HCT116 (cell line): ENCODE data around the gene C10orf95. TPM values are rescaled to one million over a fixed set of nuclear protein-coding genes. Genes with fewer than 3 reads are reported as not detected.

Experiments used
- ATAC-seq: fragments of 200-7000 bp; cut with Tn5 transposase; 2 replicates; pipeline ENCODE4 v1.9.1; 2020; ENCODE audit warnings: mild to moderate bottlenecking, moderate library complexity
- BruUV-seq: library from RNA; stranded (reverse); fragments of 400-500 nt; replicated peaks from 2 replicates; lab custom pipeline; 2021; lab: Mats Ljungman, UMichigan
- CTCF ChIA-PET: fragments of 300-600 bp; sonication (Branson Sonifier 250); formaldehyde crosslinking; loops from one replicate; lab custom pipeline; 2021; ENCODE audit warnings: antibody characterized with exemption; lab: Charles Lee
- POLR2A ChIA-PET: fragments of 300-600, 350-600 bp; sonication (Branson Sonifier 250); formaldehyde crosslinking; loops from one replicate; lab custom pipeline; 2021; ENCODE audit warnings: antibody characterized with exemption; lab: Charles Lee
- RAD21 ChIA-PET, 2 experiments: fragments of 300-600 bp; sonication (Branson Sonifier 250); formaldehyde crosslinking; loops; one replicate each; lab custom pipeline; 2023; ENCODE audit warnings: low total read pairs in 2 of 2; ENCODE audit not compliant: uncharacterized antibody in 2 of 2, unreplicated experiment in 2 of 2, low non-redundant PET in 1 of 2; lab: Charles Lee
- DNase-seq: peaks from one replicate; pipeline ENCODE4 v3.0.0-alpha.2; 2010; ENCODE audit warnings: low read depth, low spot score
- H2AFZ ChIP-seq: fragments of 200-600 bp; shearing (Covaris generic), sonication (generic); 2 replicates; pipeline ENCODE4 v1.6.1; 2017; ENCODE audit warnings: low read depth, mixed run types, mixed read lengths, antibody characterized with exemption, low read length; ENCODE audit not compliant: poor library complexity, severe bottlenecking
- H3K27ac ChIP-seq: 2 replicates; pipeline ENCODE4 v1.5.1; 2012; ENCODE audit warnings: low read depth, low read length
- H3K27me3 ChIP-seq: fragments of 200-600 bp; sonication (generic); 2 replicates; pipeline ENCODE4 v1.6.1; 2016; ENCODE audit warnings: mixed run types, low read length, mixed read lengths; ENCODE audit not compliant: insufficient read depth
- H3K36me3 ChIP-seq, 2 experiments: fragments of 200-500 bp in 1 of 2; fragments of 200-600 bp in 1 of 2; sonication (Bioruptor generic) in 1 of 2; sonication (generic) in 1 of 2; 2 replicates each; pipeline versions ENCODE4 v1.5.1 to v1.6.1; 2014 to 2016; ENCODE audit warnings: low read length in 2 of 2, inconsistent platforms in 1 of 2, mixed read lengths in 1 of 2, mixed run types in 1 of 2; ENCODE audit not compliant: insufficient read depth in 2 of 2, control insufficient read depth in 1 of 2
- H3K4me1 ChIP-seq, 2 experiments: fragments of 200-600 bp in 1 of 2; sonication (generic) in 1 of 2; 2 replicates each; pipeline versions ENCODE4 v1.5.1 to v1.6.1; 2012 to 2017; ENCODE audit warnings: low read length in 2 of 2, inconsistent platforms in 1 of 2, mild to moderate bottlenecking in 1 of 2, mixed read lengths in 1 of 2, mixed run types in 1 of 2, moderate library complexity in 1 of 2; ENCODE audit not compliant: insufficient read depth in 2 of 2, control insufficient read depth in 1 of 2
- H3K4me2 ChIP-seq: fragments of 200-600 bp; sonication (generic); 2 replicates; pipeline ENCODE4 v1.6.1; 2017; ENCODE audit warnings: mixed run types, low read length, mixed read lengths
- H3K4me3 ChIP-seq, 2 experiments: fragments of 200-600 bp in 1 of 2; sonication (generic) in 1 of 2; replicated peaks in 1 of 2; 2 replicates each; pipeline ENCODE4 v1.5.1; 2011 to 2016; ENCODE audit warnings: low read length in 2 of 2, control low read depth in 1 of 2, low read depth in 1 of 2, mild to moderate bottlenecking in 1 of 2, mixed read lengths in 1 of 2, mixed run types in 1 of 2
- H3K79me2 ChIP-seq: fragments of 200-600 bp; sonication (generic); 2 replicates; pipeline ENCODE4 v1.6.1; 2017; ENCODE audit warnings: mild to moderate bottlenecking, mixed run types, low read length, moderate library complexity, mixed read lengths; ENCODE audit not compliant: insufficient read depth
- H3K9ac ChIP-seq: fragments of 200-600 bp; sonication (generic); 2 replicates; pipeline ENCODE4 v1.6.1; 2016; ENCODE audit warnings: low read length, mixed read lengths
- H3K9me2 ChIP-seq: fragments of 200-600 bp; sonication (generic), shearing (Covaris generic); 2 replicates; pipeline ENCODE4 v1.6.1; 2017; ENCODE audit warnings: mixed run types, mild to moderate bottlenecking, moderate library complexity; ENCODE audit not compliant: insufficient read depth
- H3K9me3 ChIP-seq, 2 experiments: fragments of 200-500 bp in 1 of 2; fragments of 200-600 bp in 1 of 2; sonication (Bioruptor generic) in 1 of 2; sonication (generic) in 1 of 2; 2 replicates each; pipeline ENCODE4 v1.6.1; 2014 to 2017; ENCODE audit warnings: low read length in 2 of 2, mixed read lengths in 2 of 2, inconsistent platforms in 1 of 2, low read depth in 1 of 2, mild to moderate bottlenecking in 1 of 2, mixed run types in 1 of 2, moderate library complexity in 1 of 2; ENCODE audit not compliant: control insufficient read depth in 1 of 2, insufficient read depth in 1 of 2
- H4K20me1 ChIP-seq: fragments of 200-600 bp; sonication (generic), shearing (Covaris generic); 2 replicates; pipeline ENCODE4 v1.6.1; 2017; ENCODE audit warnings: mixed run types, mild to moderate bottlenecking, moderate library complexity; ENCODE audit not compliant: insufficient read depth
- ATF3 ChIP-seq: IDR thresholded peaks from 2 replicates; pipeline ENCODE4 v1.6.1; 2012
- CBX3 ChIP-seq: IDR thresholded peaks from 2 replicates; pipeline ENCODE4 v1.6.1; 2012; ENCODE audit warnings: low read depth
- CEBPB ChIP-seq: IDR thresholded peaks from 2 replicates; pipeline ENCODE4 v1.6.1; 2012; ENCODE audit warnings: low read depth
- CTCF ChIP-seq, 3 experiments: fragments of 200-600 bp in 1 of 3; sonication (generic) in 1 of 3; IDR thresholded peaks in 2 of 3; conservative IDR thresholded peaks in 1 of 3; 2 replicates each; pipeline ENCODE4 v1.5.1; 2012 to 2017; ENCODE audit warnings: low read depth in 2 of 3, low read length in 2 of 3, antibody characterized with exemption in 1 of 3, borderline replicate concordance in 1 of 3, control low read depth in 1 of 3, mild to moderate bottlenecking in 1 of 3, mixed read lengths in 1 of 3, mixed run types in 1 of 3, moderate library complexity in 1 of 3; ENCODE audit not compliant: insufficient read depth in 1 of 3
- EGR1 ChIP-seq: IDR thresholded peaks from 2 replicates; pipeline ENCODE4 v1.6.1; 2012; ENCODE audit warnings: low read depth
- ELF1 ChIP-seq: IDR thresholded peaks from 2 replicates; pipeline ENCODE4 v1.6.1; 2012; ENCODE audit warnings: low read depth, borderline replicate concordance
- EZH2 ChIP-seq: fragments of 200-600 bp; sonication (generic); IDR thresholded peaks from 2 replicates; pipeline ENCODE4 v1.6.1; 2017; ENCODE audit warnings: antibody characterized with exemption, mixed run types
- EZH2phosphoT487 ChIP-seq: fragments of 200-600 bp; IDR thresholded peaks from 2 replicates; pipeline ENCODE4 v1.6.1; 2018; ENCODE audit warnings: antibody characterized with exemption, borderline replicate concordance
- FOSL1 ChIP-seq: IDR thresholded peaks from 2 replicates; pipeline ENCODE4 v1.6.1; 2012; ENCODE audit warnings: low read depth
- JUND ChIP-seq: IDR thresholded peaks from 2 replicates; pipeline ENCODE4 v1.6.1; 2012
- POLR2A ChIP-seq: IDR thresholded peaks from 2 replicates; pipeline ENCODE4 v1.7.0; 2011; ENCODE audit warnings: borderline replicate concordance; ENCODE audit not compliant: insufficient read depth, insufficient read length; ENCODE audit errors: extremely low read depth
- POLR2AphosphoS5 ChIP-seq: IDR thresholded peaks from 2 replicates; pipeline ENCODE4 v1.6.1; 2011; ENCODE audit warnings: mild to moderate bottlenecking, low read depth, low read length, moderate library complexity
- RAD21 ChIP-seq: IDR thresholded peaks from 2 replicates; pipeline ENCODE4 v1.6.1; 2012; ENCODE audit warnings: low read depth, mild to moderate bottlenecking
- REST ChIP-seq: IDR thresholded peaks from 2 replicates; pipeline ENCODE4 v1.6.1; 2012; ENCODE audit warnings: low read depth
- SIN3A ChIP-seq: IDR thresholded peaks from 2 replicates; pipeline ENCODE4 v1.6.1; 2012; ENCODE audit warnings: low read depth
- SP1 ChIP-seq: IDR thresholded peaks from 2 replicates; pipeline ENCODE4 v1.6.1; 2012; ENCODE audit warnings: low read depth
- SRF ChIP-seq: IDR thresholded peaks from 2 replicates; pipeline ENCODE4 v1.6.1; 2012; ENCODE audit warnings: low read depth
- TCF7L2 ChIP-seq: IDR thresholded peaks from 2 replicates; pipeline ENCODE4 v1.7.0; 2011; ENCODE audit warnings: borderline replicate concordance, inconsistent platforms; ENCODE audit not compliant: insufficient read depth, insufficient read length; ENCODE audit errors: extremely low read depth
- YY1 ChIP-seq: IDR thresholded peaks from 2 replicates; pipeline ENCODE4 v1.6.1; 2011; ENCODE audit warnings: low read length, low read depth, moderate library complexity, mild to moderate bottlenecking; ENCODE audit not compliant: insufficient replicate concordance; ENCODE audit errors: extremely low read depth
- ZFX ChIP-seq: fragments of 450-650 bp; IDR thresholded peaks from 2 replicates; pipeline ENCODE4 v1.6.1; 2017
- ZNF274 ChIP-seq: fragments of 200-500 bp; sonication (Bioruptor generic); IDR thresholded peaks from 2 replicates; pipeline ENCODE4 v1.6.1; 2014; ENCODE audit warnings: mild to moderate bottlenecking, low read depth, low read length, inconsistent platforms
- intact Hi-C: fragments of 100-400 bp; cut with micrococcal nuclease; formaldehyde crosslinking; loops from 2 replicates; pipeline ENCODE4 v1.10.0; 2022
- total RNA-seq: library from RNA; stranded (reverse); gene quantifications from one replicate; pipeline ENCODE4 v1.2.1, GENCODE V29; 2021; ENCODE audit not compliant: unreplicated experiment
- TF ChIP-seq, protein P1 (sequence below): IDR thresholded peaks from 2 replicates; pipeline ENCODE4 v1.6.1; 2012

The C10orf95 gene
- total RNA-seq, 1 experiment from 2014 or later = 2.1 TPM

- ChIA-PET POLR2A (interaction anchor here (1.0 to 6.6 kb wide), 8 partner anchors 9 to 72 kb away, joined by 3 to 47 read pairs (median 6); partner anchors contain the start of genes C10orf95, FBXL15 and SUFU), CTCF (interaction anchor here (0.6 to 4.6 kb wide), 7 partner anchors 8 to 263 kb away, joined by 3 to 41 read pairs (median 6); partner anchors contain the start of genes ACTR1A, C10orf95, FBXL15 and SUFU), RAD21 (interaction anchor here (0.8 to 1.7 kb wide), 6 partner anchors 9 to 202 kb away, joined by 3 to 6 read pairs (median 4); no protein-coding TSS in a partner anchor)
- intact Hi-C loops = loop anchor here (1.0 kb wide), 1 partner anchor 17 kb away; no protein-coding TSS in a partner anchor
- Histone ChIP-seq H4K20me1 (no peaks in the 10 kb centered on the region), H3K27ac (peak within 1 kb of the TSS; percentile 84), H3K9me2 (no peaks in the 10 kb centered on the region), H3K4me2 (peak within 1 kb of the TSS; percentile 94), H2AFZ (no peak within 1 kb of the TSS), H3K27me3 (peaks cover 7% of the 10 kb centered on the region; the same call in 1 of the 2 replicates), H3K79me2 (peaks cover 19% of the 10 kb centered on the region), H3K4me3 (peak within 1 kb of the TSS; percentile 90 to 91), H3K9ac (peak within 1 kb of the TSS; percentile 94), H3K4me1 (peaks cover 0 to 26% of the 10 kb centered on the region in 2 experiments; a peak in 2 of 4 replicates), H3K9me3 (no peaks in the 10 kb centered on the region), H3K36me3 (no peaks in the 10 kb centered on the region; a peak in 1 of 4 replicates)
- ATAC-seq = peak; percentile 95
- BruUV-seq = TSS peak; percentile 57
- DNase-seq = peak; percentile 98
- TF ChIP-seq POLR2AphosphoS5 (peak; percentile 89), JUND (no peak), CBX3 (no peak), CEBPB (no peak), SP1 (no peak), YY1 (peak; percentile 100), EZH2phosphoT487 (no peak), ELF1 (no peak), SIN3A (no peak), ZNF274 (no peak), CTCF (IDR thresholded peaks at IDR 0.05 in 2 of 3, conservative IDR thresholded peaks at IDR 0.05 in 1 of 3; ENCODE audit: borderline replicate concordance in 1 of 3, insufficient read depth in 1 of 3, low read depth in 2 of 3, low read length in 2 of 3) (no peak), ZFX (peak; percentile 98; the same call in 1 of the 2 replicates), REST (no peak), SRF (no peak), EGR1 (no peak), ATF3 (no peak), POLR2A (peak; percentile 84), RAD21 (no peak), TCF7L2 (peak; percentile 99), FOSL1 (no peak), EZH2 (no peak)
- TF ChIP-seq, protein P1, sequence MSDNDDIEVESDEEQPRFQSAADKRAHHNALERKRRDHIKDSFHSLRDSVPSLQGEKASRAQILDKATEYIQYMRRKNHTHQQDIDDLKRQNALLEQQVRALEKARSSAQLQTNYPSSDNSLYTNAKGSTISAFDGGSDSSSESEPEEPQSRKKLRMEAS = no peak
These were observed 19.0 kb downstream of the C10orf95 start, which contains the start of gene CUEDC2 for GRCh38 chr10:102432162-102432950. Gene CUEDC2, minus strand, starts transcription at chr10:102432574. Its CDS starts 7,386 bp downstream, at chr10:102425188.
